GM18505 (cell line): ENCODE data around the gene SBNO2.

Experiments
- ATAC-seq: cut with Tn5 transposase; IDR thresholded peaks from one replicate; pipeline ENCODE4 v1.9.1; 2021; ENCODE audit not compliant: unreplicated experiment
- POLR2A ChIP-seq: IDR thresholded peaks from 4 replicates; pipeline ENCODE4 v1.6.1; 2011; ENCODE audit warnings: borderline replicate concordance; ENCODE audit not compliant: insufficient read depth, insufficient read length; ENCODE audit errors: extremely low read depth

SBNO2 gene

DNA sequence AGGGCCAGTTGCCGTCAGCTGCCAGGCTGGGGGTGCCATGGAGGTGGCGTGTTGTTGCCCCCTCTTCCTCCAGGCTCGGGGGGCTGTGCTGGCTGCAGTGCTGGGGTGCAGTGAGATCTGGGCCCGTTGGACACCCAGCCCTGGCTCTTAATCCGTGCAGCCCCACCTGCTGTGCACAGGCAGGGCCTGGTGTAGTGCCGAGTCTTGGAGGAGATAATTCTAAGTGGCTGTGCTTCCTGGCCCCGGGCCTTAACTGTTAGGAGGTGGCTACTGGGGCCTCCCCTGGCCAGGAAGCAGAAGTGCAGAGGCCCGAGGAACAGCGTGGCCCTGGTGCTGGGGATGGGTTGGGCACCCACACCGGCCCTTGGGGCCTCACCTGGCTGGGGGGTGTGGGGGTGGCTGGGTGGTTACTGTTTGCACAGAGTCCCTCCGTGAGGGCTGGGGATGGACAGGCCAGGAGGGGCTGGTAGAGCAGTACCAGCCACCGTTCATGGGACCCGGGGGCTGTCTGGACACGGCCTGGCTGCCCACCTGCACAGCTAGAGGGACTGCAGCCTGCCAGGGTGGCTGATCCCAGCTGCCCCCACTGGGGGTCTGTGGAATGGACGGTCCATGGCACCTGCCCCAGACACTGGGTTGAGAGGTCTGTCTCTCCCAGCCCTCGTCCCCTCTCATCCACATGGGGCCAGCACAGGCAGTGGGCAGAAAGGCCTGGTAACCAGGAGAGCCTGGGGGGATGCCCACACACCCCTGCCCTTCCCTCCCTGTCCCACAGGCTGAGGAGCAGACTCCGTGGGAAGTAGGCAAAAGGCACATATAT lies 67.0 kb downstream of the SBNO2 start:
- no peak for TF ChIP-seq POLR2A
- no peak for ATAC-seq

DNA sequence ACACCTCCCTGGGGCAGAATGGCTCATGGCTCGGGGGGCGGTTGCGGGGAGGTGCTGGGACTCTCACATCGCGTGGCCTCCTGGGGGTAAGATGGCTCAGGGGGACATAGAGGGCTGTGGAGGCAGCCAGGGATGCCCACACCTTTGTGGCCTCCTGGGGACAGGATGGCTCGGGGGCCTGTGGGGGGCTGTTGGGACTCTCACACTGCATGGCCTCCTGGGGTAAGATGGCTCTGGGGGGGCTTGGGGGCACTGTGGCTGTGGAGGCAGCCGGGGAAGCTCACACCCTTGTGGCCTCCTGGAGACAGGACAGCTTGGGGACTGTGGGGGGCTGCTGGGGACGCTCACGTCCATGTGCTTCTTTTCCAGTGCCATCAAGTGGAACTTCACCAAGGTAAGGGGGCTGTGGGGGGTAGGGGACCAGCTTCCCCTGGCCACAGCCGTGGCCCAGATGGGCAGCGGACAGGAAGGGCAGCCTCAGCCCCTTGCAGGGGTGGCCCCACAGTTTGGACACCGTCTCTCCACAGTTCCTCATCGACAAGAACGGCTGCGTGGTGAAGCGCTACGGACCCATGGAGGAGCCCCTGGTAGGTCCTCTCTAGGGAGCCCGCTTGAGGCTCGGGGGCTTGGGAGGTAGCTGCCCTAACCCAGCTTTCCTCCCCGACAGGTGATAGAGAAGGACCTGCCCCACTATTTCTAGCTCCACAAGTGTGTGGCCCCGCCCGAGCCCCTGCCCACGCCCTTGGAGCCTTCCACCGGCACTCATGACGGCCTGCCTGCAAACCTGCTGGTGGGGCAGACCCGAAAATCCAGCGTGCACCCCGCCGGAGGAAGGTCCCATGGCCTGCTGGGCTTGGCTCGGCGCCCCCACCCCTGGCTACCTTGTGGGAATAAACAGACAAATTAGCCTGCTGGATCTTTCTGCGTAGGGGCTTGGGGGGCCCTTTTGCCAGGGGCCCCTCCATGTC lies 67.9 kb downstream of the SBNO2 start:
- no peak for ATAC-seq
- peak; percentile 21 for TF ChIP-seq POLR2A

DNA sequence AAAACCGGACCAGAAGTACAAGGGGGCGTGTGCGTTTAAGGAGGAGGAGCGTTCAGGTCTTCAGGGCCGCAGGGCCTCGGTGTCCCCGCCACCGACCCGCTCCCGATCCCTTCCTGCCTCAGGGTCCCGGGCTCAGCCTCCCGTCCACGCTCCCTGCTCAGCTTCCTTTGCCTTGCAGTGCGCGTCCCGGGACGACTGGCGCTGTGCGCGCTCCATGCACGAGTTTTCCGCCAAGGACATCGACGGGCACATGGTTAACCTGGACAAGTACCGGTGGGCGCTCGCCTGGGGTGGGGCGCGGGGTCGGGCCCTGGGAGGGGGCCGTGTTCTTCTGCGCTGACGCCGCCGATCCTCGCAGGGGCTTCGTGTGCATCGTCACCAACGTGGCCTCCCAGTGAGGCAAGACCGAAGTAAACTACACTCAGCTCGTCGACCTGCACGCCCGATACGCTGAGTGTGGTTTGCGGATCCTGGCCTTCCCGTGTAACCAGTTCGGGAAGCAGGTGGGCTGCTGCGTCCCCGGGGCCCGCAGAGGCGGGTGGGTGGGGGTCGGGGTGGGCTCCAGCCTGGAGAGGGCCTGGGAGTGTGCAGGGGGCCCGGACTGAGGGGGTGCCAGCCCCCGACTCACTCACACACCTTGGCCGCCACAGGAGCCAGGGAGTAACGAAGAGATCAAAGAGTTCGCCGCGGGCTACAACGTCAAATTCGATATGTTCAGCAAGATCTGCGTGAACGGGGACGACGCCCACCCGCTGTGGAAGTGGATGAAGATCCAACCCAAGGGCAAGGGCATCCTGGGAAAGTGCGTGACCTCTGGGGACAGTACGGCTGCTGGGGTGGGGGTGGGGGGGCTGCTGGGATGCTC lies 68.8 kb downstream of the SBNO2 start:
- ATAC-seq: no peak
- no peak for TF ChIP-seq POLR2A

DNA sequence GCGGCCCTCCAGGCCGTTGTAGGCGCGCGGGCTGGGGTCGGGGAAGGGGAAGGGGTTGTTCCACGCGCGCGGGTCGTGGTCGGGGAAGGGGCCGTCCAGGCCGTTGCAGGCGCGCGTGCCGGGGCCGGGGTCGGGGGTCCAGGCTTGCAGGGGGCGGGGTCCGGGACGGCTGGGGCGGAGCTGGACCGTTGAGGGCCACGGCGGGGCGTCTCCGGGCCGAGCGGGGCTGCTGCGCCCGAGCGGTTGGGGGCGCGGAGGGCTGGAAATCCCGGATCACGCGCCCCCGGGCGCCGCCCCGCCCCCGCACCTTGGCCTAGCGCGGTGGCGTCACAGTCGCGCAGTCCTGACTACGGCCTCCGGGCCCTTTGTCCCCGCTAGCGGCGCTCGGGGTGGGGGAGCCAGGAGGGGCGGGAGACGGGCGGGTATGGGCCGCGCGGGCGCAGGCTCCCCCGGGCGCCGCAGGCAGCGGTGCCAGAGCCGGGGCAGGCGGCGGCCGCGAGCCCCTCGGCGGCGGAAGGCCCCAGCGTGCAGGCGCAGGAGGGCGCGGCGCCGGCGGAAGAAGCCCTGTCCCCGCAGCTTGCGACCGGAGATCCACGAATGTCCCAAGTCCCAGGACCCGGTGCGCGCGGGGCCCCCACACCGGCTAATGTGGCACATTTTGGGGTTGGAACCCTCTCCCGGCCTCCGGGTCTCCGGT lies 69.6 kb downstream of the SBNO2 start:
- peak; percentile 33 for ATAC-seq
- TF ChIP-seq POLR2A: no peak

GRCh38 chr19:1103708-1104310 lies 70.3 kb downstream of the SBNO2 start, which contains the start of gene GPX4:
Gene GPX4, plus strand, starts transcription at chr19:1103994. Its CDS starts 50 bp downstream, at chr19:1104044.
- peak; percentile 97 for TF ChIP-seq POLR2A
- peak; percentile 66 for ATAC-seq

DNA sequence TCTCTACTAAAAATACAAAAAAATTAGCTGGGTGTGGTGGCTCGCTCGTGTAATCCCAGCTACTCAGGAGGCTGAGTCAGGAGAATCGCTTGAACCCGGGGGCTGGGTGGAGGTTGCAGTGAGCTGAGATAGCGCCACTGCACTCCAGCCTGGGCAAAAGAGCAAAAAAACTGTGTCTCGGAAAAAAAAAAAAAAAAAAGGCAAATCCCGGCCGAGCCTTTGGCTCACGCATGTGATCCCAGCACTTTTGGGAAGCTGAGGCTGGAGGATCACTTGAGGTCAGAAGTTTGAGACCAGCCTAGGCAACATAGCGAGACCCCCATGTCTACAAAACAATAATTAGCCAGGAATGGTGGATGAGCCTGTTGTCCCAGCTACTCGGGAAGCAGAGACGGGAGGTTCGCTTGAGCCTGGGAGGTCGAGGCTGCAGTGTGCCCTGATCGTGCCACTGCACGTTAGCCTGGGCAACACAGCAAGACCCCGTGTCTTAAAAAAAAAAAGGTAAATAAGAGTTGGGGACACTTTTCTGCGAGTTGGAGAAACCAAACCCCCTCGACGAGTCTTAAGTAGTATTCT lies 70.8 kb downstream of the SBNO2 start:
- no peak for ATAC-seq
- TF ChIP-seq POLR2A: no peak

DNA sequence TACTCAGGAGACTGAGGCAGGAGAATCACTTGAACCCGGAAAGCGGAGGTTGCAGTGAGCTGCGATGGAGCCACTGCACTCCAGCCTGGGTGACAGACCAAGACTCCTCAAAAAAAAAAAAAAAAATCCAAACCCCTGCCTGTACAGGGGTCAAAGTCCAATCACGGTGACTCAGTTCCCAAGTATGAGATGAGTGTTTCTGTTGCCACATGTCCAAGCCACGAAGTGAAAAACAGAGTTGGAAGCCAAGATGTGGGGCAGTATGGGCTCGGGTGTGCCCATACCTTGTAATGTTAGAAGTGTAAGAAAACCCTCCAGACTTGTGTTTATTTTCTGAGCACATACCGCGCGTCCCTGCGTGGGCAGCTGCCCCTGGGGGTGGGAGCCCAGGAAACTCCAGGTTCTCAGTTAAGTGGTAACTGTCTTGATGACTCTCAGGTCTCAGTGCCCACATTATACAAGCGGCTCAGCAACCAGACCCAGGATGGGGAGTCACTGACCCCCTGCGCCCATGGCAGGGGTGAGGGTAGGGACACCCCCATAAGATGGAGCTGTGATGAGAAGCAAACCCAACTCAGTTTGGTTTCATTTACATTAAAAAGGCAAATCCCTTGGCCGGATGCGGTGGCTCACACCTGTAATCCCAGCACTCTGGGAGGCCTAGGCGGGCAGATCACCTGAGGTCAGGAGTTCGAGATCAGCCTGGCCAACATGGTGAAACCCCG lies 71.5 kb downstream of the SBNO2 start:
- peak; percentile 44 for TF ChIP-seq POLR2A

DNA sequence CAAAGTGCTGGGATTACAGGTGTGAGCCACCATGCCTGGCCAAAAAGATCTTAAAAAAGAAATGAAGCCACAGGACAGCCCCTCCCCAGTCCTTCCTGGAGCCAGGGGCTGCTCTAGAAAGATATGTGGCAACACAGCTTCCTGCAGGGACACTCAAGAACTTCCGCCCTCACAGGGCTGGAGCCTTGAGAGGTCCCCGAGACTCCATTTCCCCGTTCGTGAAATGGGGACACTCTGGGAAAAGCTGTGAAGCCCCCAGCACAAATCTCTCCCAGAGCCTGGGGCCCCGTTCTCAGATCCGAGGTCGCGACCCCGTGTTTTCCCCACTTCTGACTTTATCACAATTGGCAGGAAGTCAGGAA lies 72.8 kb downstream of the SBNO2 start:
- no peak for ATAC-seq
- no peak for TF ChIP-seq POLR2A

More for the DNA sequence above, 71.5 kb downstream of the SBNO2 start:
- ATAC-seq: no peak

- ATAC-seq: no peak
- TF ChIP-seq POLR2A: no peak
Observed at GRCh38 chr19:1098177-1099051, 75.7 kb downstream of the SBNO2 start.

DNA sequence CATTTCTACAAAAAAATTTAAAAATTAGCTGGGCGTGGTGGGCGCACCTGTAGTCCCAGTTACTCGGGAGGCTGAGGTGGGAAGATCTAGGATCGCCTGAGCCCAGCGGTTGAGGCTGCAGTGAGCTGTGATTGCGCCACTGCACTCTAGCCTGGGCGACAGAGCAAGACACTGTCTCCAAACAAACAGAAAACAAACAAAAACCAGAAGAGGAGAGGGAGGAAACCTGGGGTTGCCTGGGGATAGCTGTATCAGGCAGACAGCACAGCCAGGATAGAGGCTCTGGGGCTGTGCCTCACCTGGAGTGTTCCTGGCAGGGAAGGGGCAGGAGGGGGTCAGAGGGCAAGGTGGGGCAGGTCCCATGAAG lies 76.3 kb downstream of the SBNO2 start:
- no peak for ATAC-seq

More for the DNA sequence above, 76.3 kb downstream of the SBNO2 start:
- TF ChIP-seq POLR2A: no peak
